ENCODE measurements around the gene BLOC1S6.
A peak's percentile ranks its signal among the peaks of the same experiment; 100 is the strongest.

BLOC1S6 gene

GRCh38 chr15:45587095-45587862, at the start of gene BLOC1S6:
BLOC1S6 (plus strand) TSS chr15:45587379; CDS start chr15:45587444, 65 bp downstream.
- peak; percentile 90 for DNase-seq (ENCODE audit: low spot score)

GRCh38 chr15:45539680-45540079, 47.5 kb upstream of the BLOC1S6 start:
- DNase-seq (ENCODE audit: low spot score) = no peak

GRCh38 chr15:45540531-45540930, 46.6 kb upstream of the BLOC1S6 start:
- no peak for DNase-seq (ENCODE audit: low spot score)

DNA sequence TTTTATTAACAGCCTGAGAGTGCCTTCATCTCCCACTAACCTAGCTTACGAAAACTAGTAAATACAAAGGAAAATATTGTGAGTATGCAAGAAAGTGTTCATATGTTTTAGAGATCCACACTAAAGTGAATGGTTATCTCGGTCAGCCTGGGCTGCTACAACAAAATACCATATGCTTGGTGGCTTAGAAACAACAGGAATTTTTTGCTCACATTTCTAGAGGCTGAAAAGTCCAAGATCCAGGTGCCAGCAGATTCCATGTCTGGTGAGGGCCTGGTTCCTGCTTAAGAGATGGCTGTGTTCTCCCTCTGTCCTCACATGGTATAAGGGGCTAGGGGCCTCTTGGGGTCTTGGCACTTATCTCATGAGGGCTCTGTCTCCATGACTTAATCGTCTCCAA, 44.1 kb upstream of the BLOC1S6 start:
- DNase-seq (ENCODE audit: low spot score) = no peak

DNA sequence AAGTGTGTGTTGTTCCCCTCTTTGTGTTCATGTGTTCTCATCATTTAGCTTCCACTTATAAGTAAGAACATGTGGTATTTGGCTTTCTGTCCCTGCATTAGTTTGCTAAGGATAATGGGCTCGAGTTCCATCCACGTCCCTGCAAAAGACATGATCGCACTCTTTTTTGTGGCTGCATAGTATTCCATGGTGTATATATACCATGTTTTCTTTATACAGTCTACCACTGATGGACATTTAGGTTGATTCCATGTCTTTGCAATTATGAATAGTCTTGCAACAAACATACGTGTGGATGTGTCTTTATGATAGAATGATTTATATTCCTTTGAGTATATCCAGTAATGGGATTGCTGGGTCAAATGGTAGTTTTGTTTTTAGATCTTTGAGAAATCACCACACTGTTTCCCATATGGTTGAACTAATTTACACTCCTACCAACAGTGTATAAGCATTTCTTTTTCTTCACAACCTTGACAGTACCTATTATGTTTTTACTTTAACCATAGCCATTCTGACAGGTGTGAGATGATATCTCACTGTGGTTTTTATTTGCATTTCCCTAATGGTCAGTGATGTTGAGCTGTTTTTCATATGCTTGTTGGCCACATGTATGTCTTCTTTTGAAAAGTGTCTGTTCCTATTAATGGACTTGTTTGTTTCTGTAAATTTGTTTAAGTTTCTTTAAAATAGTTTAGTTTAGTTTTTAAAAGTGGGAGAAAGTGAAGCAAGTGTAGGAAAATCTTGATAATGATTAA, 42.7 kb upstream of the BLOC1S6 start:
- DNase-seq (ENCODE audit: low spot score) = no peak

DNA sequence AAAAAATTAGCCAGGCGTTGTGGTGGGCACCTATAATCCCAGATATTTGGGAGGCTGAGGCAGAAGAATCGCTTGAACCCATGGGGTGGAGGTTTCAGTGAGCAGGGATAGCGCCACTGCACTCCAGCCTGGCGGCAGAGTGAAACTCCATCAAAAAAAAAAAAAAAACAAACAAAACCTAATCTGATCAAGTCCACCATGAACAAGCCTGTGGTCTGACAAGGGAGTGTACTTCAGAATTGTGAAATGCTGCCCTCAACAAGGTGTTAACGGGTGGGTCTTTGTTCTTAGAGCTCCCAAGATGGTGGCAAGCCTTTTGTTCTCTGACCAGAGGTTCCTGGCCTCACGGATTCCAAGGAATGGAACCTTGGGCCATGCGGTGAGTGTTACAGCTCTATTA, 40.4 kb upstream of the BLOC1S6 start:
- no peak for DNase-seq (ENCODE audit: low spot score)

GRCh38 chr15:45548753-45549520, 38.2 kb upstream of the BLOC1S6 start:
- peak; percentile 47 for DNase-seq (ENCODE audit: low spot score)

- peak; percentile 71 for DNase-seq (ENCODE audit: low spot score)
These were observed 37.5 kb upstream of the BLOC1S6 start for GRCh38 chr15:45549541-45550220.

GRCh38 chr15:45550436-45550835, 36.7 kb upstream of the BLOC1S6 start:
- DNase-seq (ENCODE audit: low spot score) = peak; percentile 39

GRCh38 chr15:45551676-45552075, 35.5 kb upstream of the BLOC1S6 start:
- DNase-seq (ENCODE audit: low spot score) = no peak

GRCh38 chr15:45555934-45556608, 31.1 kb upstream of the BLOC1S6 start:
- no peak for DNase-seq (ENCODE audit: low spot score)

DNA sequence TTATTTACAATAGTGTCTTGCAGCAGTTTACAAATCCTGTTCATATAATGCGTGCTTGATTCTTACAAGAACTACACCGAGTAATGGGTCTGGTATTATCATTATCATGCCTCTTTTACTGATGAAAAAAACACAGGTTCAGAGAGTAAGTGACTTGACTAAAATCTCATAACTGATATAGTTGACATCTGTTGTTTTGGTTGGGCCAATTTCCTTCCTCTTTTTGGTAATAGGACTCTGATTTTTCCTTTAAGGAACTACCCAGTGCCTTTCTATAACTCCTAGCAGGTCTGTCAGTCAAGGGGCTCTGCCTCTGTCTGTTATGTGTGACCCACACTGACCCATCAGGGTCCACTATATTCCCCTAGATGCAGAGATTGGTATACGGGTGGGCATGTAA, 14.6 kb upstream of the BLOC1S6 start:
- DNase-seq (ENCODE audit: low spot score) = no peak

DNA sequence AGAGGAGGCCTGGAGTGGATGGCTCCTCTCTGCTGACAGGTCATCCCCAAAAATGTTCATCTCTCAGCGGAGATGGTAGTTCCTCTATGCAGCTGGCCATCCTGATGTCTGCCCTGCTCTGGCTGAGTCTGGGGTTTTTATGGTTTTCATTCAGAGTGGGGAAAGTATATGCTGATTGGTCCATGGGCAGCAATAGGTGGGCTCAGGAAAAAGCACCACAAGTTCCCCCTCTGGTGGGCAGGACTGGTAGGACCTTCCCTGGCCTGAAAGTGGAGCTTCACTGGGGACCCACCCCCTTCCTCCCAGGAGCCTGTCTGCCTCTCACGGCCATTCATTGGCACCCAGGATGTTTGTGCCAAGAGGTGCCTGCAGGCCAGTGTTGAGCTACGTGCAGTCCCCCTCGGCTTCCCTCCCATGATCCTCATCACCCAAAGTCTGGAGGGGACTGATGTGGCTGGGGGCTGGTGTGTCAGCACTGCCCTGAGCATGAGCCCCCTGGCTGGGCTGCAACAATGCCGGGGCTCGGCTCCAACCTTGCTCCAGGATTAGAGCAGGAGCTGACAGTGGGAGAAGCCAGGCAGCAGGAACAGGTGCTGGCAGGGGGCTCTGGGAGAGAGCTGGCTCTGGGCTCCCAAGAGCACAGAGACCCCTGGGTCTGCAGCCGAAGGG, 13.1 kb upstream of the BLOC1S6 start:
- no peak for DNase-seq (ENCODE audit: low spot score)

DNA sequence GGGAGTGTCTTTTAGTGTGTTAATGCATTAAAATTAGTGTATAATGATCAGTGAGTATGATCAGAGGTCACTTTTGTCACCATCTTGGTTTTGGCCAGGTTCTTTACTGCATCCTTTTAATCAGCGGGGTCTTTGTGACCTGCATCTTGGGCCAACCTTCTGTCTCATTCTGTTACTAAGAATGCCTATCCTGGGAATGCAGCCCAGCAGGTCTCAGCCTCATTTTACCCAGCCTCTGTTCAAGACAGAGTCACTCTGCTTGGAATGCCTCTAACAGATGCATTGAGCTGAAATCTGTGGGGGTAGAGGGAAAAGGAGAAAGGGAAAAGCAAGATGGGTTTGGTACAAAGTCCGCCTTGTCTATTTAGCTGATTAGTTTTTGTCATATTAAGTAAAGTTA, 5.3 kb upstream of the BLOC1S6 start:
- no peak for DNase-seq (ENCODE audit: low spot score)

DNA sequence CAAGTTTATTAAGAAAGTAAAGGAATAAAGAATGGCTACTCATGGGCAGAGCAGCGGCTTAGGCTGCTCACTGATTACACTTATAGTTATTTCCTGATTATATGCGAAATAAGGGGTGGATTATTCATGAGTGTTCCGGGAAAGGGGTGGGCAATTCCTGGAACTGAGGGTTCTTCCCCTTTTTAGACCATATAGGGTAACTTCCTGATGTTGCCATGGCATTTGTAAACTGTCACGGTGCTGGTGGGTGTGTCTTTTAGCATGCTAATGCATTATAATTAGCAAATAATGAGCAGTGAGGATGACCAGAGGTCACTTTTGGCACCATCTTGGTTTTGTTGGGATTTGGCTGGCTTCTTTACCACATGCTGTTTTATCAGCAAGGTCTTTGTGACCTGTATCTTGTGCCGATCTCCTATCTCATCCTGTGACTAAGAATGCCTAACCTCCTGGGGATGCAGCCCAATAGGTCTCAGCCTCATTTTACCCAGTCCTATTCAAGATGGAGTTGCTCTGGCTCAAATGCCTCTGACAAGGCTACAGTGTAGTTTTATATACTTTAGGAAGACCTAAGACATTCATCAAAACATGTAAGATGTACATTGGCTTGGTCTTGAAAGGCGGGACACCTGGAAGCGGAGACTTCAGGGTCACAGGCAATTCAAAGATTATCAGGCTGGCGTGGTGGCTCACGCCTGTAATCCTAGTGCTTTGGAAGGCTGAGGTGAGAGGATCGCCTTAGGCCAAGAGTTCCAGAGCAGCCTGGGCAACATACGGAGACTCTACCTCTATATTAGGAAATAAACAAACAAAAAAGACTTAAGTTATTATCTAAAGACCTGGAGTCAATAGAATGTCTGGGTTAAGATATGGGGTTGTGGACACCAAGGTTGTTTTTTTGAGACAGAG, 3.2 kb upstream of the BLOC1S6 start:
- no peak for DNase-seq (ENCODE audit: low spot score)

DNA sequence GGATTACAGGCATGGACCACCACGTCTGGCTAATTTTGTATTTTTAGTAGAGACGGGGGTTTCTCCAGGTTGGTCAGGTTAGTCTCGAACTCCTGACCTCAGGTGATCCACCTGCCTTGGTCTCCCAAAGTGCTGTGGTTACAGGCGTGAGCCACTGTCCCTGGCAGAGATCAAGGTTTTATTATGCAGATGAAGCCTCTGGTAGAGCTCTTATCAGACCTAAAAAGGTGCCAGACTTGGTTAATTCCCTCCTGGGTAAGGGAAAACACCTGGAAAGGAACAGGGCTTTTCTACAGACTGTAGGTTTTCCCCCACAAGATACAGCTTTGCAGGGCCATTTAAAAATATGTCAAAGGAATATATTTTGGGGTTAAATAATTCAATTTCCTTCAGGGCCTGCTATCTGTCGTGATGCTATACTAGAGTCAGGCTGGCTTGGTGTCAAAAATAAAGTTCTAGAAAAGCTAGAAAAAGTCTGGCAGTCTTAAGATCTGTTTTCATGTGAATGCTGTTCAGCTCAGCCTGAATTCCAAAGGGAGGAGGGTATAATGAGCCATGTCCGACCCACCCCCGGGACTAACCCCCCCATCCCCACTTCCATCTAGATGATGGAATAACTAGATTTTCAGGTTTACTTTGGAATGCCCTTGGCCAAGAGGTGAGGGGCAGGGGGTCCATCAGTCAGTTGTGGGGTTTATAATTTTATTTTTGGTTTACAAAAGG, 1.9 kb upstream of the BLOC1S6 start:
- DNase-seq (ENCODE audit: low spot score) = no peak

GRCh38 chr15:45586125-45586524, 1.1 kb upstream of the BLOC1S6 start:
- no peak for DNase-seq (ENCODE audit: low spot score)

- no peak for DNase-seq (ENCODE audit: low spot score)
These were observed 531 bp upstream of the BLOC1S6 start for GRCh38 chr15:45586601-45587094.

DNA sequence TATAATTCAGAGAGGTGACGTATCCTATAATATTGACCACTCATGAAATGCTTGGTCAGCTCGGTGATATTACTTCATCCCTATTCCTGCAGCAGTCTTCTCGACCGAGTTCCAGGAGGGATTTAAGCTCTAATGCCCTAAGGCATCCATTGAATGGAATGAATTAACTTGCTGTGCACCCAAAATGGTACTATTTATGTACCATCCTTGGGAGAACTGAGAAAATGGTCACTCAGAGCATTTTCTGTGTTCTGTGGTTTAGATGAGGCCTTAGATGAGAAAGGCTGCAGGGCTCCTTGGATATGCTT, 638 bp downstream of the BLOC1S6 start:
- DNase-seq (ENCODE audit: low spot score) = no peak

Data from GM03348 (cell line).